Activated CD4-positive, alpha-beta T cell treated with anti-CD3 and anti-CD28 coated beads, Interleukin-10, Interleukin-2, amounts not matched to agents 100 ng/mL and 50 ng/mL, durations not matched to agents 16 hours and 8 hours (primary cell): ENCODE data around the gene GPR152.

Experiments used
- DNase-seq: peaks from one replicate; pipeline ENCODE4 v3.0.0-alpha.2; 2020

The GPR152 gene

DNA sequence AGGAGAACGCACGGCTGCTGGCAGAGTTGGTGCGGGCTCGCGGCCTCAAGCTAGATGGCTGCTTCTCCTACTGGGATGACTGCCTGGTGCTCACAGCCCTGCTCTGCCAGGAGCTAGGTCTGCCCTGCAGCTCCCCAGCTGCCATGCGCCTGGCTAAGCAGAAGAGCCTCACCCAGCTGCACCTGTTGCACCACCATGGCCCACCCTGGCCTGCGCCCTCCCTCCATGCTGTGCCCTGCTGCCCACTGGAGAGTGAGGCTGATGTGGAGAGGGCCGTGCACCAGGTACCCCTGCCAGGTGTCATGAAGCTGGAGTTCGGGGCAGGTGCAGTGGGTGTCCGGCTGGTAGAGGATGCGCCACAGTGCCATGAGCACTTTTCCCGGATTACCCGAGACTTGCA lies 29.1 kb downstream of the GPR152 start:
- no peak for DNase-seq

GRCh38 chr11:67422891-67423290 lies 29.6 kb downstream of the GPR152 start:
- no peak for DNase-seq

DNA sequence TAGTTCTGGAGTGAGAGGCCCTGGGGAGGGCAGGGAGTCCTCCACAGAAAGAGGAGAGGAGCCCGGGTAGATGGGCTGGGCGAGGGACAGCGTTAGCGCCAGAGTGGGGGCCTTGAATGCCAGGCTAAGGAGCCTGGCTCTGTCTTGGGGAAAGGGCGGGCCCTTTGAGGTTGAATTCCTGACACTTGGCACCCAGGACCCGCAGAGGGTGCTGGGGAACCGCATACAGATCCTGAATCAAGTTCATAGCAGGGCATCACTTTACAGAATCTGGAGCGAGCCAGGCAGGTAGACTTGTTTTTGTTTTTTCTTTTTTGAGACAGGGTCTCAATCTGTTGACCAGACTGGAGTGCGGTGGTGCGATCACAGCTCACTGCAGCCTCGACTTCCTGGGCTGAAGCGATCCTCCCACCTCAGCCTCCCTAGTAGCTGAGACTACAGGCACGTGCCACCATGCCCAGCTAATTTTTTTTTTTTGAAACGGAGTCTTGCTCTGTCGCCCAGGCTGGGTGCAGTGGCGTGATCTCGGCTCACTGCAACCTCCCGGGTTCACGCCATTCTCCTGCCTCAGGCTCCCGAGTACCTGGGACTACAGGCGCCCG lies 31.0 kb downstream of the GPR152 start:
- DNase-seq: no peak

DNA sequence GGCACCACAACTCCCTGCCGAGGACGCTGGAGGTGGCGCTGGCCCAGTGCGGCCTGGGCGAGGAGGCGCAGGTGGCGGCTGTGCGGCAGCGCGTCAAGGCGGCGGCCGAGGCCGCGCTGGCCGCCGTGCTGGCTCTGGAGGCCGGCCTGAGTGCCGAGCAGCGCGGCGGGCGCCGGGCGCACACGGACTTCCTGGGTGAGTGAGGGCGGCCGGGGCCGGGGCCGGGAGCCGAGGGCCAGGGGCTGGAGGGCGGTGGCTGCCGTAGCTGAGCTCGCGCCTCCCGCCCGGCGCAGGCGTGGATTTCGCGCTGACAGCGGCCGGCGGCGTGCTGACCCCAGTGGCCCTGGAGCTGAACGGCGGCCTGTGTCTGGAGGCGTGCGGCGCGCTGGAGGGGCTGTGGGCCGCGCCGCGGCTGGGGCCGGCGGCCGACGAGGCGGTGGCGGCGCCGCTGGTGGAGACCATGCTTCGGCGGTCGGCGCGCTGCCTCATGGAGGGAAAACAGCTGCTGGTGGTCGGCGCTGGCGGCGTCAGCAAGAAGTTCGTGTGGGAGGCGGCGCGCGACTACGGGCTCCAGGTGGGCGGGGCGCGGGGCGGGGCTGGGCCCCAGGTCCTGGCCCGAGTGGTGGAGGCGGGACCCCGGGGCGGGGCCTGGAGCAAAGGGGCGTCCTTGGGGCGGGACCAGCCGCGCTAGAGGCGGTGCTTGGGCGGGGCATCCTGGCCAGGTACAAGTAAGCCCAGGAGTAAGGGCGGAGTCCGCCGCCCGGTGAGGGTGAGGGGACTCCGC lies 31.7 kb downstream of the GPR152 start:
- peak; percentile 98 for DNase-seq

- DNase-seq: no peak
These were observed 32.3 kb downstream of the GPR152 start for GRCh38 chr11:67420147-67420645.

DNA sequence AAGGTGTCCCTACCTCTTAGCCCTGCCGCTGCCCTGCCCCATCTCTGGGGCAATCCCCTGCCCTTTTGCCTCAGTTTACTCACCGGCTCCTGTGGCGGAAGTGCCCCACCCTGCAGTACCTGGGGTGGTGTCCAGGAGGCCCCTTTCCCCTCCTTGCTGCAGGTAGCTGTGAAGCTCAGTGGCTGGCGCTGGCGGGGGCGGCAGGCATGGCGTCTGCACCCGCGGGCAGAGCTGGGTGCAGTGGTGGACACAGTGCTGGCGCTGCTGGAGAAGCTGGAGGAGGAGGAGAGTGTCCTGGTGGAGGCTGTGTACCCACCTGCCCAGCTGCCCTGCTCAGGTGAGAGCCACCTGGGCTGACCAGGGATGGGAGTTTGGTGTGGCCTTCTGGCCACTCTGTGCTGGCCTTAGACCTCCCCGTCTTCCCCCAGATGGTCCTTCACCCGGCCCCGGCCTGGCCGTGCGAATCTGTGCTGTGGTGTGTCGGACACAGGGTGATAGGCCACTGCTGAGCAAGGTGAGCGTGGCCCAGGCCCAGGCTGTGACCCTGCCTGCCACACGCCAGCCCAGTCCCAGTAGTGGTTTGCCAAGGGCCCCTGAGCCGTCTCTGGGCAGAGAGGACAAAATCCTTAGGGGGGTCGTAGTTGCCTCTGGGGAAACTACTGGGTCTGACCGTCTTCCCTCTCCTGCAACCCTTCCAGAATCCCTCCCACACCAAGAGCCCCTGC lies 33.0 kb downstream of the GPR152 start:
- no peak for DNase-seq

DNA sequence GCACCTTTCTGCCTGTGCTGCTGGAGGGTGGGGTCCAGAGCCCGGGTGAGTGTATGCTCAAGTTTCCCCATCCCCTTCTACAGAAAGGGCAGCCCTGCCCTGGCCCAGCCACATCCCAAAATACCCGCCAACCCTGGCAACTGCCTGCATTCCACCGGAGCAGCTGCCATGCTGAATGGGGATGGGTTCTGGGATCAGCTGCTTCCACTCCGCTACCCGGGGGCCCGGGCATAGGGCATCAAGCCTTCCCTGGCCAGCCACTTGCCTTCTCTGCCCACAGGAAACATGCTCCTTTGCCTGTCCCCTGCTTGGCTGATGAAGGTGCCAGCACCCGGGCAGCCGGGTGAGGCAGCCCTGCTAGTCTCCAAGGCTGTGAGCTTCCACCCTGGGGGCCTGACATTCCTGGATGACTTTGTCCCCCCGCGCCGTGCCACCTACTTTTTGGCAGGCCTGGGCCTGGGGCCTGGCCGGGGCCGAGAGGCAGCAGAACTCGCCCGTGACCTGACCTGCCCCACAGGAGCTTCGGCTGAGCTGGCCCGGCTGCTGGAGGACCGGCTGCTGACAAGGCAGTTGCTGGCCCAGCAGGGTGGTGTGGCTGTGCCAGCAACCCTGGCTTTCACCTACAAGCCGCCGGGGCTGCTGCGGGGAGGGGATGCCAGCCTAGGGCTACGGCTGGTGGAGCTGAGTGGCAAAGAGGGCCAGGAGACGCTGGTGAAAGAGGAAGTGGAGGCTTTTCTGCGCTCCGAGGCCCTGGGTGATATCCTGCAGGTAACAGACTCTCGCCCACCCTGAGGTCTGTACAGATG lies 33.9 kb downstream of the GPR152 start:
- DNase-seq: no peak

- no peak for DNase-seq
These were observed 35.1 kb downstream of the GPR152 start for GRCh38 chr11:67417425-67417824.

DNA sequence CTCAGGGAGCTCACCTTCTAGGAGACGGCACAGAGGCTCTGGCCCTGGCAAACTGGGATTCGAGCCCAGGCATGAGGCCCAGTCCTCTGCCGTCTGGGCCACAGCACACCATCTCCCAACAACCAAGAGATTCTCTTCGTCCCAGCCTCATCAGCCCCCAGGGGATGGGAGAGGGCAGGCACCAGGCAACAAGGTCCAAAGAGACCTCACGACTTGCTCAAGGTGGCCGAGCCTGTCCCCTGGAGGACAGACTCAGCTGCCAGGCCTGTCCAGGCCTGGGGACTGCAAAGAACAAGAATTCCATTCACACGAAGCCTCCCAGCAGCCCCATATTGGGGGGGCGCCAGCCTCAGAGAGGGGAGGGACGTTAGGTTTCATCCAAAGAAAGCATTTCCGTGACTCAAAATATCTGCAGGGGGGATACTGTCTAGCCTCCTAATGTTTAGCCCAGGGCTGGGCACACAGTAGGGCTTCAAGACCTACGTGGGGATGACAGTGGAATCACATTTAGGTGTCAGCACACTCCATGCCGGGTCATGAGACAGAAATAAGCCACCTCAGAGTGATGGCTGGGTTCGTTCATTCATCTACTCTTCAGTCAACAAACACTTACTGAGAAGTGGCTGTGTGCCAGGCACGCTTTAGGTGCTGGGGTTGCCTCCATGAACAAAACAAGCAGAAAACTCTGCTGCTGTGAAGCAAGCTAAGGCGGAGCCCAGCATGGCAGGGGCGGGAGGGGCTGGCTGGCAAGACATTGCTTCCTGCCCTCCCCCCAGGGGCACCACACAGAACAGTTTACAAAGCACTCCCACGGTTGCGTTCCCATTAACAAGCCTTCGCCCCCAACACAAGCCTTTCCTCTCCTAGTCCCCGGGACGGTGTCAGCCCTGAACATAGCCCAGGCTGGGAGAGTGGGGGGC lies 35.9 kb downstream of the GPR152 start:
- no peak for DNase-seq

GRCh38 chr11:67415501-67416304 lies 36.8 kb downstream of the GPR152 start, which contains the start of gene CARNS1:
TSS of gene CARNS1 (plus strand) at chr11:67415678. CDS start at chr11:67416200, 522 bp downstream.
- DNase-seq: no peak

DNA sequence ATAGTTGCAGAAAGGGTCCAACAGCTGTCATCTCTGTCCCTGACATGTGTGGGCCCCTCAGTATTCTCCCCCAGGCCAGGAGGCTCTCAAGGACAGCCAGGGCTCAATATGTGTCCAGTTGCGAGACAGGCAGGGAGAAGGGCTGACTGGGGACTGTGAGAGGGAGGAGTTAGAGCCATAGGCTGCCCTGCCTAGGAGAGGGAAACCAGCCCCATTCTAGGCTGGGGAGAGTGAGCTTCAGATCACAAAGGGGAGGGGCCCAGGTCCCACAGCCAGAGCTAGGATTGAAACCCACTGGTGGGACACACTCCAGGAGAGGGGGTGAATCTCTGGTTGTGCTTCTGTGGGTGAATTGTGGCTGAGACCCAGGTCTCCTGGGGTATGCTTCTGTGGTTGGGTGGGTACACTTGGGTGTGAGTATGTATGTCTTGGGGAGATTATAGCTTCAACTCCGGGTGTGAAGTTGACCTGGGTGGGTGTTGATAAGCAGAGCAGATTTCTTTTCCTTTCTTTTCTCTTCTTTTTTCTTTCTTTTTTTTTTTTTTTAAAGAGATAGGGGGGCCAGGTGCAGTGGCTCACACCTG lies 39.2 kb downstream of the GPR152 start:
- no peak for DNase-seq

DNA sequence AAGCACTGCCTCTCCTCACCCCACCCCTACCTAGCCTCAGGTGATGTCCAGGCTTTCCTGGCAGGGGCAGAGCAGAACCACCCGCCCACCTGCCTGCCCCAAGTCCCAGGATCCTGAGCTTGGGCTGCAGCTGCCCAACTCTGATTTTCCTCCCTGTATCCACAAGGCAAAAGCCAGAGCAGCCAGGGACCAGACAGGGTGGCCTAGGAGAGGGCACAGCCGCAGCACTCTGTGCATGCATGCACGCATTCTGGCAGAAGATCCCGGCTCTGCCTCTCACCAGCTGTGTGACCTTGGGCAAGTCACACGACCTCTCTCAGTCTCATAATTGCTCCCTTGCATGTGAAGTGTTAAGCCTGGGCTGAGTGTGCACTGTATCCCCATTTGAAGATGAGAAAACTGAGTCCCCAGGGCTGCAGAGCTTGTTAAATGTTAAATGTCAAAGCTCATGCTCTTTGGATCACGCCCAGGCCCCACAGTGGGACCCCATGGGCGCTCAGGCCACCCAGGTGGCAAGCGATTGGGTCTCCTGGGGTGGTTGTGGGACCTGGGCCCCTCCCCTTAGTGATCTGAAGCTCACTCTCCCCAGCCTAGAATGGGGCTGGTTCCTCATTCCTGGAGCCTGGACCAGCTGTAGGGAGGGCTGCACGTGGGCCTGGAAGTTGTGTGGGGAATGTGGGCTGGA lies 39.9 kb downstream of the GPR152 start:
- DNase-seq: no peak

- no peak for DNase-seq
These were observed 40.8 kb downstream of the GPR152 start for GRCh38 chr11:67411785-67412152.

GRCh38 chr11:67410984-67411784 lies 41.3 kb downstream of the GPR152 start:
- no peak for DNase-seq

DNA sequence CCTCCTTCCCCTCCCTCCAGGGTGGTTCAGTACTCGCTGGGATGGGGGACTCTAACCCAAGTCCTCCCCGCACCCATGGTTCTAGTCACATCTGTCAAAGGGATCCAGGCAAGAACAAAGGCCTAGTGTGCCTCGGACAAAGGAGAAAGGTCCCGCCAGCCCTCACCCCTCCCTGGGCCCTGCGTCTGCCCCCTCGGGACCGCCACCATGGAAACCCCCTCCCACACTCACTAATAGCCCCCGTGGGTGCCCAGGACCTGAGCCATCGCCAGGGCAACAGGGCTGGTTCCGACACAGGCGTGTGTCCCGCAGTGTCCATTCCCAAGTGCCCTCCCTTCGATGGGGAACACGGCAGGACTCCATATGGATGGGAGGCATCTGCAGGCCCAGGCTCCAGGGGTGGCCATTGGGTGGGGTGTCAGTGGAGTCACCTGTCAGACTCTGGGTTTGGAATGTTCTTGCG lies 42.1 kb downstream of the GPR152 start:
- DNase-seq: no peak

DNA sequence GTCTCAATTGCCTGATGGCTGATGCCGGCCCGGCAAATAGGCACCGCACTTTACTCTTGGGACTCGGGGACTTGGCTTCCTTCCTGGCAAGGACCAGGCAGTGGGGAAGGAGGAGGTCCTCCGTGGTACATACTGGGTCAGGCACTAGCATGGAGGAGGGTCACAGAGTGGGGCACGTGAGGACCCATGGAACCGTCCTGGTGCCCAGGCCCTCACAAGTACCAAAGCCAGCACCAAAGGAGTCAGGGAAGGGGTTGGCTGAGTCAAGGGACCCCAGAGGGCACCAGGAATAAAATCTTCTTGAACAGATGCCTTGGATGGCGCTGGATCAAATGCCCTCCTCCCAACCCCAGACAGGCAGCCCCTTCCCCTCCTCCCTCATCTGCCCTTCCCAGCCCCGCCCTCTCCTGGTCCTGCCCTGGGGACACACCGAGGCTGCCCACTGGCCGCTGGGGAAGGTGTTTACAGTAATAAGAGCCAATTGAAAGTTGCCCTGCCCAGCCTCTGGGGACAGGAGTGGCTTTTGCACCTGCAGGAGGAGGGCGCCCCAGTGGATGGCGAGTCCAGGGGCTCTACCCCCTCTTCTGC lies 42.7 kb downstream of the GPR152 start:
- DNase-seq: no peak

GRCh38 chr11:67409261-67409666 lies 43.3 kb downstream of the GPR152 start:
- DNase-seq: peak; percentile 92

- peak; percentile 55 for DNase-seq
These were observed 43.9 kb downstream of the GPR152 start for GRCh38 chr11:67408437-67409200.
